HepG2 (cell line): ENCODE measurements around the gene TRMT112. TPM values are rescaled to one million over a fixed set of nuclear protein-coding genes. Genes with fewer than 3 reads are reported as not detected.

Experiments
- BCL3 ChIP-seq: sonication (generic); formaldehyde crosslinking; IDR thresholded peaks from 2 replicates; pipeline ENCODE4 v1.5.1; 2020; ENCODE audit warnings: mild to moderate bottlenecking, missing genetic modification reagents, moderate library complexity
- CBX1 ChIP-seq: IDR thresholded peaks from one replicate; pipeline ENCODE4 v1.6.1; 2016; ENCODE audit warnings: antibody characterized with exemption, low read depth
- CEBPB ChIP-seq: IDR thresholded peaks from 2 replicates; pipeline ENCODE4 v1.6.1; 2011; ENCODE audit warnings: low read depth, low read length, improper control_type of control experiment, borderline replicate concordance
- CHD2 ChIP-seq: IDR thresholded peaks from 2 replicates; pipeline ENCODE4 v1.6.1; 2011; ENCODE audit warnings: low read depth, low read length, improper control_type of control experiment
- ESRRA ChIP-seq: sonication (generic); formaldehyde crosslinking; IDR thresholded peaks from 2 replicates; pipeline ENCODE4 v1.5.1; 2020; ENCODE audit warnings: mild to moderate bottlenecking, low read depth, missing genetic modification reagents
- FOXM1 ChIP-seq: sonication (generic); formaldehyde crosslinking; IDR thresholded peaks from 2 replicates; pipeline ENCODE4 v1.5.0; 2020; ENCODE audit warnings: missing genetic modification reagents
- HMG20A ChIP-seq: IDR thresholded peaks from 2 replicates; pipeline ENCODE4 v1.6.1; 2016; ENCODE audit warnings: borderline replicate concordance
- KLF13 ChIP-seq: sonication (generic); formaldehyde crosslinking; IDR thresholded peaks from 2 replicates; pipeline ENCODE4 v1.4.0; 2020; ENCODE audit warnings: mild to moderate bottlenecking, missing genetic modification reagents
- MTF1 ChIP-seq: sonication (generic); formaldehyde crosslinking; IDR thresholded peaks from 2 replicates; pipeline ENCODE4 v1.5.0; 2020; ENCODE audit warnings: missing genetic modification reagents
- NFE2L2 ChIP-seq: fragments of 150-350 bp; IDR thresholded peaks from 2 replicates; pipeline ENCODE4 v1.6.1; 2014; ENCODE audit warnings: low read length
- SP1 ChIP-seq, 2 experiments: fragments of 450-650 bp in 1 of 2; sonication (generic) in 1 of 2; formaldehyde crosslinking in 1 of 2; IDR thresholded peaks; 2 replicates each; pipeline versions ENCODE4 v1.4.0 to v1.6.1; 2016 to 2020; ENCODE audit warnings: missing genetic modification reagents in 1 of 2
- ZFP41 ChIP-seq: sonication (generic); formaldehyde crosslinking; IDR thresholded peaks from 2 replicates; pipeline ENCODE4 v1.4.0; 2020; ENCODE audit warnings: mild to moderate bottlenecking, missing genetic modification reagents, borderline replicate concordance
- ZNF660 ChIP-seq: sonication (generic); formaldehyde crosslinking; IDR thresholded peaks from 2 replicates; pipeline ENCODE4 v1.5.1; 2020; ENCODE audit warnings: mild to moderate bottlenecking, low read depth, missing genetic modification reagents, borderline replicate concordance
- ZNF850 ChIP-seq: sonication (generic); formaldehyde crosslinking; conservative IDR thresholded peaks from 2 replicates; pipeline ENCODE4 v1.9.0; 2021; ENCODE audit warnings: mild to moderate bottlenecking, missing genetic modification reagents
- polyA plus RNA-seq, 8 experiments: library from polyadenylated mRNA; depleted of rRNA in 3 of 8; stranded (reverse) in 7 of 8; unstranded in 1 of 8; fragments of >200 nt; fragmentation: Illumina TruSeq in 4 of 8; extraction: Trizol in 4 of 8; gene quantifications; 2 replicates each; pipeline versions ENCODE4 v1.2.1 to v1.2.3, GENCODE V29; 2011 to 2016; ENCODE audit warnings: low read depth in 4 of 8, missing spikeins in 1 of 8, mixed read lengths in 1 of 8; ENCODE audit not compliant: insufficient read depth in 1 of 8
- total RNA-seq, 5 experiments: library from RNA; depleted of rRNA; stranded (reverse); fragments of >200 nt; fragmentation: Illumina TruSeq; extraction: Trizol; gene quantifications; 2 replicates each; pipeline ENCODE4 v1.2.3, GENCODE V29; 2016; ENCODE audit warnings: low read depth in 1 of 5
- TF ChIP-seq, protein P1 (sequence below): sonication (generic); formaldehyde crosslinking; IDR thresholded peaks from 2 replicates; pipeline ENCODE4 v1.4.0; 2020; ENCODE audit warnings: missing genetic modification reagents, borderline replicate concordance
- TF ChIP-seq, protein P2 (sequence below): sonication (generic); formaldehyde crosslinking; IDR thresholded peaks from 2 replicates; pipeline ENCODE4 v1.4.0; 2020; ENCODE audit warnings: missing genetic modification reagents, borderline replicate concordance
- TF ChIP-seq, protein P3 (sequence below): sonication (generic); formaldehyde crosslinking; IDR thresholded peaks from 2 replicates; pipeline ENCODE4 v1.8.1; 2022; ENCODE audit warnings: low read depth, mild to moderate bottlenecking, missing genetic modification reagents

TRMT112 gene
- total and polyA plus RNA-seq, 2 of the 13 experiments (the other 11 are each of a cell fraction or from before 2014, with no cell fraction given) = 186 to 409 TPM

- TF ChIP-seq, protein P1, sequence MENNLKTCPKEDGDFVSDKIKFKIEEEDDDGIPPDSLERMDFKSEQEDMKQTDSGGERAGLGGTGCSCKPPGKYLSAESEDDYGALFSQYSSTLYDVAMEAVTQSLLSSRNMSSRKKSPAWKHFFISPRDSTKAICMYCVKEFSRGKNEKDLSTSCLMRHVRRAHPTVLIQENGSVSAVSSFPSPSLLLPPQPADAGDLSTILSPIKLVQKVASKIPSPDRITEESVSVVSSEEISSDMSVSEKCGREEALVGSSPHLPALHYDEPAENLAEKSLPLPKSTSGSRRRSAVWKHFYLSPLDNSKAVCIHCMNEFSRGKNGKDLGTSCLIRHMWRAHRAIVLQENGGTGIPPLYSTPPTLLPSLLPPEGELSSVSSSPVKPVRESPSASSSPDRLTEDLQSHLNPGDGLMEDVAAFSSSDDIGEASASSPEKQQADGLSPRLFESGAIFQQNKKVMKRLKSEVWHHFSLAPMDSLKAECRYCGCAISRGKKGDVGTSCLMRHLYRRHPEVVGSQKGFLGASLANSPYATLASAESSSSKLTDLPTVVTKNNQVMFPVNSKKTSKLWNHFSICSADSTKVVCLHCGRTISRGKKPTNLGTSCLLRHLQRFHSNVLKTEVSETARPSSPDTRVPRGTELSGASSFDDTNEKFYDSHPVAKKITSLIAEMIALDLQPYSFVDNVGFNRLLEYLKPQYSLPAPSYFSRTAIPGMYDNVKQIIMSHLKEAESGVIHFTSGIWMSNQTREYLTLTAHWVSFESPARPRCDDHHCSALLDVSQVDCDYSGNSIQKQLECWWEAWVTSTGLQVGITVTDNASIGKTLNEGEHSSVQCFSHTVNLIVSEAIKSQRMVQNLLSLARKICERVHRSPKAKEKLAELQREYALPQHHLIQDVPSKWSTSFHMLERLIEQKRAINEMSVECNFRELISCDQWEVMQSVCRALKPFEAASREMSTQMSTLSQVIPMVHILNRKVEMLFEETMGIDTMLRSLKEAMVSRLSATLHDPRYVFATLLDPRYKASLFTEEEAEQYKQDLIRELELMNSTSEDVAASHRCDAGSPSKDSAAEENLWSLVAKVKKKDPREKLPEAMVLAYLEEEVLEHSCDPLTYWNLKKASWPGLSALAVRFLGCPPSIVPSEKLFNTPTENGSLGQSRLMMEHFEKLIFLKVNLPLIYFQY (CRISPR knock-in tag) = peak; percentile 41; the same call in 1 of the 2 replicates
- no peak for TF ChIP-seq ZNF660 (CRISPR knock-in tag)
- TF ChIP-seq ESRRA = peak; percentile 86; the same call in 1 of the 2 replicates
- TF ChIP-seq MTF1 (CRISPR knock-in tag) = no peak
- TF ChIP-seq BCL3 = peak; percentile 68; the same call in 1 of the 2 replicates
- no peak for TF ChIP-seq CHD2
- TF ChIP-seq NFE2L2 = no peak
- TF ChIP-seq, protein P2, sequence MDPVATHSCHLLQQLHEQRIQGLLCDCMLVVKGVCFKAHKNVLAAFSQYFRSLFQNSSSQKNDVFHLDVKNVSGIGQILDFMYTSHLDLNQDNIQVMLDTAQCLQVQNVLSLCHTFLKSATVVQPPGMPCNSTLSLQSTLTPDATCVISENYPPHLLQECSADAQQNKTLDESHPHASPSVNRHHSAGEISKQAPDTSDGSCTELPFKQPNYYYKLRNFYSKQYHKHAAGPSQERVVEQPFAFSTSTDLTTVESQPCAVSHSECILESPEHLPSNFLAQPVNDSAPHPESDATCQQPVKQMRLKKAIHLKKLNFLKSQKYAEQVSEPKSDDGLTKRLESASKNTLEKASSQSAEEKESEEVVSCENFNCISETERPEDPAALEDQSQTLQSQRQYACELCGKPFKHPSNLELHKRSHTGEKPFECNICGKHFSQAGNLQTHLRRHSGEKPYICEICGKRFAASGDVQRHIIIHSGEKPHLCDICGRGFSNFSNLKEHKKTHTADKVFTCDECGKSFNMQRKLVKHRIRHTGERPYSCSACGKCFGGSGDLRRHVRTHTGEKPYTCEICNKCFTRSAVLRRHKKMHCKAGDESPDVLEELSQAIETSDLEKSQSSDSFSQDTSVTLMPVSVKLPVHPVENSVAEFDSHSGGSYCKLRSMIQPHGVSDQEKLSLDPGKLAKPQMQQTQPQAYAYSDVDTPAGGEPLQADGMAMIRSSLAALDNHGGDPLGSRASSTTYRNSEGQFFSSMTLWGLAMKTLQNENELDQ (CRISPR knock-in tag) = no peak
- TF ChIP-seq, protein P3, sequence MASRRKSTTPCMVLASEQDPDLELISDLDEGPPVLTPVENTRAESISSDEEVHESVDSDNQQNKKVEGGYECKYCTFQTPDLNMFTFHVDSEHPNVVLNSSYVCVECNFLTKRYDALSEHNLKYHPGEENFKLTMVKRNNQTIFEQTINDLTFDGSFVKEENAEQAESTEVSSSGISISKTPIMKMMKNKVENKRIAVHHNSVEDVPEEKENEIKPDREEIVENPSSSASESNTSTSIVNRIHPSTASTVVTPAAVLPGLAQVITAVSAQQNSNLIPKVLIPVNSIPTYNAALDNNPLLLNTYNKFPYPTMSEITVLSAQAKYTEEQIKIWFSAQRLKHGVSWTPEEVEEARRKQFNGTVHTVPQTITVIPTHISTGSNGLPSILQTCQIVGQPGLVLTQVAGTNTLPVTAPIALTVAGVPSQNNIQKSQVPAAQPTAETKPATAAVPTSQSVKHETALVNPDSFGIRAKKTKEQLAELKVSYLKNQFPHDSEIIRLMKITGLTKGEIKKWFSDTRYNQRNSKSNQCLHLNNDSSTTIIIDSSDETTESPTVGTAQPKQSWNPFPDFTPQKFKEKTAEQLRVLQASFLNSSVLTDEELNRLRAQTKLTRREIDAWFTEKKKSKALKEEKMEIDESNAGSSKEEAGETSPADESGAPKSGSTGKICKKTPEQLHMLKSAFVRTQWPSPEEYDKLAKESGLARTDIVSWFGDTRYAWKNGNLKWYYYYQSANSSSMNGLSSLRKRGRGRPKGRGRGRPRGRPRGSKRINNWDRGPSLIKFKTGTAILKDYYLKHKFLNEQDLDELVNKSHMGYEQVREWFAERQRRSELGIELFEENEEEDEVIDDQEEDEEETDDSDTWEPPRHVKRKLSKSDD (CRISPR knock-in tag) = no peak
- peak; percentile 30 for TF ChIP-seq CBX1
- no peak for TF ChIP-seq CEBPB
- TF ChIP-seq ZNF850 (CRISPR knock-in tag) = no peak
- no peak for TF ChIP-seq SP1 (IDR thresholded peaks at IDR 0.05)
- TF ChIP-seq SP1 (CRISPR knock-in tag; IDR thresholded peaks at IDR 0.05) = 0 out of 2 replicates have a peak, but pooled peaks have one; percentile 9
- TF ChIP-seq HMG20A (CRISPR knock-in tag) = no peak
- TF ChIP-seq KLF13 (CRISPR knock-in tag) = no peak
- TF ChIP-seq ZFP41 (CRISPR knock-in tag) = no peak
- TF ChIP-seq FOXM1 (CRISPR knock-in tag) = no peak
These were observed 11.4 kb downstream of the TRMT112 start (continued) for GRCh38 chr11:64305691-64306562.
